A673 (cell line): ENCODE measurements around the gene KPNA6. TPM values are rescaled to one million over a fixed set of nuclear protein-coding genes. Genes with fewer than 3 reads are reported as not detected.
A peak's percentile ranks its signal among the peaks of the same experiment; 100 is the strongest.

Experiments
- Bru-seq: library from RNA; stranded (reverse); fragments of 400-500 nt; gene quantifications from one replicate; lab custom pipeline; 2021; lab: Mats Ljungman, UMichigan
- BruChase-seq, 2 experiments: library from RNA; stranded (reverse); fragments of 400-500 nt; gene quantifications; one replicate each; lab custom pipeline; 2021; lab: Mats Ljungman, UMichigan
- BruUV-seq: library from RNA; stranded (reverse); fragments of 400-500 nt; replicated peaks from 2 replicates; lab custom pipeline; 2021; lab: Mats Ljungman, UMichigan
- CTCF ChIA-PET: fragments of 300-600 bp; sonication (Branson Sonifier 250); formaldehyde crosslinking; loops from one replicate; lab custom pipeline; 2022; ENCODE audit warnings: antibody characterized with exemption; lab: Charles Lee
- POLR2A ChIA-PET: fragments of 300-600 bp; sonication (Branson Sonifier 250); formaldehyde crosslinking; loops from one replicate; lab custom pipeline; 2022; ENCODE audit warnings: antibody characterized with exemption; ENCODE audit not compliant: low non-redundant PET; lab: Charles Lee
- DNase-seq: peaks from one replicate; pipeline ENCODE4 v3.0.0-alpha.2; 2015; ENCODE audit warnings: low spot score
- H3K27ac ChIP-seq: fragments of 200-600 bp; sonication (generic); 2 replicates; pipeline ENCODE4 v1.5.1; 2016; ENCODE audit warnings: mixed run types, low read depth, mild to moderate bottlenecking, mixed read lengths, antibody characterized with exemption, low read length; ENCODE audit not compliant: poor library complexity, severe bottlenecking
- H3K27me3 ChIP-seq: fragments of 200-600 bp; sonication (generic); replicated peaks from 2 replicates; pipeline ENCODE4 v1.6.1; 2017; ENCODE audit warnings: mixed run types, low read depth, mild to moderate bottlenecking, mixed read lengths, antibody characterized with exemption, low read length; ENCODE audit not compliant: insufficient read depth, poor library complexity
- H3K36me3 ChIP-seq: fragments of 200-600 bp; sonication (generic); 2 replicates; pipeline ENCODE4 v1.6.1; 2016; ENCODE audit warnings: mixed run types, mild to moderate bottlenecking, mixed read lengths, antibody characterized with exemption, low read length; ENCODE audit not compliant: insufficient read depth, poor library complexity, severe bottlenecking
- H3K4me1 ChIP-seq: fragments of 200-600 bp; sonication (generic); 2 replicates; pipeline ENCODE4 v1.6.1; 2017; ENCODE audit warnings: mixed run types, mild to moderate bottlenecking, mixed read lengths, antibody characterized with exemption, low read length; ENCODE audit not compliant: insufficient read depth, poor library complexity, severe bottlenecking
- H3K4me3 ChIP-seq: fragments of 200-600 bp; sonication (generic); 2 replicates; pipeline ENCODE4 v1.5.1; 2016; ENCODE audit warnings: low read depth, mixed run types, mild to moderate bottlenecking, mixed read lengths, low read length; ENCODE audit not compliant: poor library complexity, severe bottlenecking
- H3K9me3 ChIP-seq: fragments of 200-600 bp; sonication (generic); 2 replicates; pipeline ENCODE4 v1.6.1; 2016; ENCODE audit warnings: mixed run types, low read depth, mild to moderate bottlenecking, mixed read lengths, antibody characterized with exemption, low read length; ENCODE audit not compliant: poor library complexity, severe bottlenecking
- EZH2 ChIP-seq: fragments of 200-600 bp; sonication (generic); IDR thresholded peaks from 2 replicates; pipeline ENCODE4 v1.6.1; 2017; ENCODE audit warnings: borderline replicate concordance, low read depth, mild to moderate bottlenecking, mixed read lengths, antibody characterized with exemption, low read length; ENCODE audit not compliant: poor library complexity, severe bottlenecking
- intact Hi-C: fragments of 100-400 bp; cut with micrococcal nuclease; formaldehyde crosslinking; loops from one replicate; pipeline ENCODE4 v1.10.0; 2022; ENCODE audit not compliant: unreplicated experiment
- long read RNA-seq: library from polyadenylated mRNA; stranded (forward); transcript quantifications from one replicate; pipeline ENCODE4 v2.0.0, GENCODE V29; 2022
- total RNA-seq: library from RNA; stranded (reverse); gene quantifications from 2 replicates; pipeline ENCODE4 v1.2.3, GENCODE V29; 2021
- TF ChIP-seq, protein P1 (sequence below): fragments of 300-800, 200-600 bp; sonication (generic); conservative IDR thresholded peaks from 2 replicates; pipeline ENCODE4 v1.5.1; 2017; ENCODE audit warnings: low read depth, mild to moderate bottlenecking, antibody characterized with exemption, low read length, moderate library complexity, mixed read lengths

Gene KPNA6
- total RNA-seq = 96.8 and 97.4 TPM in 2 replicates
- Bru-seq, nascent RNA = percentile 81 among the genes with signal in this experiment
- BruChase-seq, experiment 1, labeled RNA remaining after a 2-hour chase = percentile 91 among the genes with signal in this experiment
- BruChase-seq, experiment 2, labeled RNA remaining after a 6-hour chase = percentile 96 among the genes with signal in this experiment
- long read RNA-seq, full-length matches to known transcripts = 5 of 72 reads
- long read RNA-seq, partial matches to known transcripts = 66 of 72 reads
- long read RNA-seq, other reads (novel, unspliced or antisense) = 1 of 72 reads

DNA sequence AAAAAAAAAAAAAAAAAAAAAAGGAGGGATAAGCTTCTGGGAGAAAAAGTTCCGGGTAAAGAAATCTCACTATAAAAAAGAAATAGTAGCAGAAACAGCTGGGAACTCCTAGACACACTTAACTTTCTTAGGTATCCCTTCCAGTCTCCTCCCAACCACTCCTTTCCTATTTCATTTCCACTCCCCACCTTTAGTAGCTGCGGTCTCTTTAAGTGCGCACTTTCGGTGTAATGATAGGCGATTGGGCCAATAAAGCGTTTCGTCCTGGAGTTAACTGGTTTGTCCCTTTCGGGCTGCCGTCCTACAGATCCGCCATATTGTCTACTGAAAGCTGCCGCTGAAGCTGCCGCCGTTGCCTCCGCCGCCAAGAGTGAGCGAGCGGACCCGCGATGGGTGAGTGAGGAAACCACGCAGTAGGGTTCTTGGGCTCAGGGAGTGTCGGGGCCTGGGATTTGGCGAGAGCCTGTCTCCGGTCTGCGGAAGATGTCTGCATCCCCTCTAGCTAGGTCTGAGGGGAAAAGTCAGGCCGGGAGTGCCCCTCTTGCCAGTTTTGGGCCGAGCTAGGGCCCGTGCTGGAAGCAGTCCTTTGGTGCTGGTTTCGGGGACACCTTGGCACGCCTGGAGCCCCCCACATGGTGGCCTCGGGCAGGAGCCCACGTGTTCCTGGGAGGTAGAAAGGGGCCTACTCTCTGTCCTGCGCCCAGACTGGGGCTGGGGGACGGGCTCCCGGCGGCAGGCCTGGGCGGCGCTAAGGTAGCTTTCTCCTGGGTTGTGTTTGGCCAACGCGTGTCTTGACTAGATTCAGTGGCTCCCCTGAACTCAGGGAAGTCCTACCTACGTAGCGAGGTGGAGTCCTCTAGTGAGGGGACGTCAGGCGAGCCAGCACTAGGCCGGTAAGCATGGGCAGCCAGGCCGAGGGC is at the start of gene KPNA6:
KPNA6 (plus strand) TSS at position 315 of the 920 bp plus-strand sequence; CDS start at position 390, 75 bp downstream.
- Histone ChIP-seq H3K4me1 (peaks cover 8% of the 10 kb centered on the region), H3K27ac (peak within 1 kb of the TSS; percentile 89), H3K27me3 (no peaks in the 10 kb centered on the region), H3K9me3 (no peaks in the 10 kb centered on the region), H3K4me3 (peak within 1 kb of the TSS; percentile 70), H3K36me3 (no peaks in the 10 kb centered on the region)
- DNase-seq = peak; percentile 97
- TF ChIP-seq EZH2 = no peak
- TF ChIP-seq, protein P1, sequence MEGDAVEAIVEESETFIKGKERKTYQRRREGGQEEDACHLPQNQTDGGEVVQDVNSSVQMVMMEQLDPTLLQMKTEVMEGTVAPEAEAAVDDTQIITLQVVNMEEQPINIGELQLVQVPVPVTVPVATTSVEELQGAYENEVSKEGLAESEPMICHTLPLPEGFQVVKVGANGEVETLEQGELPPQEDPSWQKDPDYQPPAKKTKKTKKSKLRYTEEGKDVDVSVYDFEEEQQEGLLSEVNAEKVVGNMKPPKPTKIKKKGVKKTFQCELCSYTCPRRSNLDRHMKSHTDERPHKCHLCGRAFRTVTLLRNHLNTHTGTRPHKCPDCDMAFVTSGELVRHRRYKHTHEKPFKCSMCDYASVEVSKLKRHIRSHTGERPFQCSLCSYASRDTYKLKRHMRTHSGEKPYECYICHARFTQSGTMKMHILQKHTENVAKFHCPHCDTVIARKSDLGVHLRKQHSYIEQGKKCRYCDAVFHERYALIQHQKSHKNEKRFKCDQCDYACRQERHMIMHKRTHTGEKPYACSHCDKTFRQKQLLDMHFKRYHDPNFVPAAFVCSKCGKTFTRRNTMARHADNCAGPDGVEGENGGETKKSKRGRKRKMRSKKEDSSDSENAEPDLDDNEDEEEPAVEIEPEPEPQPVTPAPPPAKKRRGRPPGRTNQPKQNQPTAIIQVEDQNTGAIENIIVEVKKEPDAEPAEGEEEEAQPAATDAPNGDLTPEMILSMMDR = no peak
- no TSS peak for BruUV-seq
- intact Hi-C loops = loop anchor here (2.0 kb wide), 1 partner anchor 35 kb away; the partner anchor contains the start of gene TMEM39B
- ChIA-PET CTCF (interaction anchor here (0.5 to 2.0 kb wide), 4 partner anchors 10 to 346 kb away, joined by 3 to 8 read pairs (median 4); partner anchors contain the start of gene TMEM39B), POLR2A (interaction anchor here (0.6 kb wide), 1 partner anchor 20 kb away, joined by 6 read pairs; no protein-coding TSS in a partner anchor)

DNA sequence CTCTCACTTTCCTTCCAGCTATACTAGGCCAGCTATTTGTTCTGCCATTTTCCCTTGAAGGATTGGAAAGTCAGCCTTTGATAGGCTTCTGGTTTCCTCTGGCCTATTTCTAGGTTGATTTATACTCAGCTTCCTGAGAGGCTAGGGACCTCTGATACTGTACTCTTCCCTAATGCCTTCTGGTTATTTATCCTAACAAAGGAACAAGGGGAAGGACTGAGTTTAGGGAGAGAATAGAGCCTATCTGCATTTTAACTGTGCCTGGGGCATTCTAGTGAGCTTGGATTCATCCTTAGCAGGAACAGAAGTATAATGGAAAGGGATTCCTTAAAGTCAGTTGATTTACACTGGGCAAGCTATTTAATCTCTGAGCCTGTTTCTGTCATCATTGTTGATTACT is 46.9 kb upstream of the KPNA6 start:
- ChIA-PET CTCF (no interaction called here), POLR2A (no interaction called here)
- no TSS peak for BruUV-seq
- Histone ChIP-seq H3K9me3 (no peaks in the 10 kb centered on the region), H3K4me3 (no peak overlapping the region), H3K36me3 (peaks cover 54% of the 10 kb centered on the region), H3K4me1 (peaks cover 33% of the 10 kb centered on the region), H3K27ac (peak overlapping the region; percentile 50), H3K27me3 (no peaks in the 10 kb centered on the region)
- no peak for TF ChIP-seq EZH2
- TF ChIP-seq, protein P1 = no peak
- intact Hi-C loops = loop anchor here (10.0 kb wide), 1 partner anchor 96 kb away; no protein-coding TSS in a partner anchor
- DNase-seq = no peak

DNA sequence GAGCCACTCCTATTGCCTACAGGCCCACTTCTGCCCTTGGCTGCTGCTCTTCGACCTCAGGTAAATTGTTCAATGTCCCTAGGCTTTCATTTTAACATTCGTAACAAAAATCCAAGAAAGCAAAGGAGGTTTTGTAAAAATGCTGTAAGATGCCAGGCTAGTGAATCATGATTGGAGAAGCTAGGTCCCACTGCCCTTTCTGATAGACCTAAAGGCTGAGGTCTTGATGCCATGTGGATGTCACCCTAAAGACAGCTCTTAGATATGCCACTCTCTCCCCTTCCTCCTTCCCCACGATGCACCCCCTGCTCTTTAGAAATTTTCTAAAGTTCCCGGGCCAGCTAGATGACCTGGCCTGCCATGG is 45.0 kb upstream of the KPNA6 start:
- ChIA-PET CTCF (interaction anchor here (0.6 to 2.2 kb wide), 5 partner anchors 10 to 274 kb away, joined by 3 to 10 read pairs (median 8); partner anchors contain the start of gene TMEM39B), POLR2A (interaction anchor here (0.5 to 0.8 kb wide), 2 partner anchors 10 to 59 kb away, joined by 3 to 4 read pairs; partner anchors contain the start of gene TMEM39B)
- peak overlapping the region; percentile 77 for H3K27ac ChIP-seq
- no TSS peak for BruUV-seq
- peaks cover 38% of the 10 kb centered on the region for H3K4me1 ChIP-seq
- TF ChIP-seq, protein P1 = no peak
- no peak for TF ChIP-seq EZH2
- H3K4me3 ChIP-seq = no peak overlapping the region
- H3K27me3 ChIP-seq = no peaks in the 10 kb centered on the region
- peaks cover 38% of the 10 kb centered on the region for H3K36me3 ChIP-seq
- H3K9me3 ChIP-seq = no peaks in the 10 kb centered on the region
- intact Hi-C loops = loop anchor here (10.0 kb wide), 1 partner anchor 98 kb away; no protein-coding TSS in a partner anchor
- DNase-seq = no peak
